ENCODE results near the gene GRM4.

The GRM4 gene

DNA sequence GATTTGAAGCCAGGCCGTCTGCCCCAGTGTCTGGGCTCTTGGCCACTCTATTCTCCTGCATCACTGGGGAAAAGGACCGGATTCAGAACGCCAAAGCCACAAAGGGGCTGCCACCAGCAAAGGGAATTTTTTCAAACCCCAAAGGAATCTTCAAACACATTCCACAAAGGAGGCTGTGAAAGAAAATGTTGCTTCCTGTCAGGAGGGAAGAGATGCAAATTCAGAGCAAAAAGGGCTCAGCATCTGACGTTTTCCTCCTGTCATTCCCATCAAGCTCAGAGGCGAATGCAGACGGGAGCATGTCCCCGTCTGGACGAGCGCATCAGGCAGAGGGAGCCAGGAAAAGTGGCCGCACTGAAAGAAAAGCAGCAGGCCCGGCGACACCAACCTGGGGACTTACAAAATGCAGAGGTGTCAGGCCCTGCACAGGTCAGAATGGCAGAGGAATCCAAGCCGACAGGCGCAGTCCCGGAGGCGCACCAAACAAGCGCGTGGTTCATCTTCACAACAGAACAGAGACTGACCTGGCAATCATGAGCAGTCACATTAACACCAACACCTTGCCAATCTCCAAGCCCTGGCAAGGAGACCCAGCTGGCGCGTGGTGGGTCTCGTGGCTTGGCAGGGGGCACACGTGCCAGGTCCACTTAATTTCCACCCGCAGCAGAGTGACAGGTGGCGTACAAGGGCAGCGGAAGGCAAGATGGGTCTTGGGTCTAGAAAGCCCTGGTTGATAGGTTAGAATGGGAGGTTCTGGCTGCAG, 62.8 kb downstream of the GRM4 start:
- no peak for DNase-seq

DNA sequence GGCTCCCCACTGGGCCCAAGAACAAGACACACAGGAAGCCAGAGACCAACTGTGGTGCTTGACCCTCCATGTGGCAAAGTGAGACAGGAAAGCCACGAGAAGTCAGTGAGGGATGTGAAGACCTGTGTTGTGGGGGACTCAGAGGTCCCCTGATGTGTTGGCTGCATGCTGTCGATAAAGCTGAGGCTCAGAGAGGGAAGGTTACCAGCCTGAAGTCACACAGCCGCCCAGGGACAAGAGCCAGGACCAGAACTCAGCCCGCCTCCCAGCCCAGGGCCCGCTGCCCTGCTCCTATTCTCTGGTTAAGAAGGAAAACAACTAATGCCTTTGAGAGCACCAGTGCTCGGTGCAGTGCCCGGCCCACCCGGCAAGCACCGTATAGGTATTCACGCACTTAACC, 63.5 kb downstream of the GRM4 start:
- DNase-seq: no peak

DNA sequence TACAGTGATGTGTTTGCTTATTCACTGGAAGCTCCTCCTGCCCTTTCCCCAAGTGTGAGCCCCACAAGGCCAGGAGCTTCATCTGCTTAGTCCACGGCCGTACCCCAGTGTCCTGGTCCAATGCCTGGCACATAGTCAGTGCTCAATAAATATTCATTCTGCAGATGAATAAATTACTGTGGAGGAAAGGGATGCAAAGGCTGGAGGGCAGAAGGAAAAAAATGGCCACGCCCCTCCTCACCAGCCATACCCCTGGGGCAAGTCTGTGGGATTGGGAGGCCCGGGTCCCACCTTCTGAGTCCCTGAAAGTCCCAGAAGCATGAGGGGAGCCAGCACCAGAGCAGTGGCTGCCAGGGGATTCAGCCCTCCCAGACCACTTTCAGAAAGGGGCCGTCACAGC, 65.5 kb downstream of the GRM4 start:
- no peak for DNase-seq

DNA sequence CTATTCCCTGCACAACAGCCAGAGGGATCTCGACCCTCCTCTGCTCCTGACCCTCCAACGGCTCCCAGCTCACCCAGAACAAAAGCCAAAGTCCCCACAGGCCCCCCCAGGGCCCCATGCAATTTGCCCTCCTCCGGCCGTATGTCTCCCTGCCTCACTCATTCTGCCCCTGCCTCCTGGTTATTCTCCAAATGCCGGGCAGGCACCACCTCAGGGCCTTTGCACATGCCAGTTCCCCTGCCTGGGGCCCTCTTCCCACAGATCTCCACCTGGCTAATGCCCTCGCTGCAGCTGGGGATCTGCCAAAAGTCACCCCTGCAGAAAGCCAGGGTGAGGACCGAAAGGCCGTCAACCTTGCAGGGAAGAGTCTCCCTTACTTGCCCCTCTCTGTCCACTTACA, 66.0 kb downstream of the GRM4 start:
- no peak for DNase-seq

DNA sequence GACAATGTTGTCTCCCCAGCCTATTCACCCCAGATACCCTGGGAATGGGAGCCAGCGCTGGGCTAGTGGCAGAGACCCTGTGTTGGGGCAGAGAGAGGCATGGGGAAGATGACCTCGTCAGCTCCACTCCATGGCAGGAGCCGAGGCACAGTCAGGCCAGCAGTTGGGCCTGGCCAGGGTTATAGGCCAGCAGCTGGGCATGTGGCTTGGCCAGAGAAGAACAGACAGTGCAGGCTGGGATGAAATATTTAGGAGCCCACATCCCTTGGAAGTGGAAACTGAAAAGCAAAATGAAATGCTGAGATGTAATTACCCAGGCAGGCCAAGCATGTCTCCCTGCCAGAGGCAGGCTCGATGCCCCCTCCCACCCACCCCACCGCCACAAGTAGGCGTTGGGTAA, 70.0 kb downstream of the GRM4 start:
- DNase-seq: no peak

DNA sequence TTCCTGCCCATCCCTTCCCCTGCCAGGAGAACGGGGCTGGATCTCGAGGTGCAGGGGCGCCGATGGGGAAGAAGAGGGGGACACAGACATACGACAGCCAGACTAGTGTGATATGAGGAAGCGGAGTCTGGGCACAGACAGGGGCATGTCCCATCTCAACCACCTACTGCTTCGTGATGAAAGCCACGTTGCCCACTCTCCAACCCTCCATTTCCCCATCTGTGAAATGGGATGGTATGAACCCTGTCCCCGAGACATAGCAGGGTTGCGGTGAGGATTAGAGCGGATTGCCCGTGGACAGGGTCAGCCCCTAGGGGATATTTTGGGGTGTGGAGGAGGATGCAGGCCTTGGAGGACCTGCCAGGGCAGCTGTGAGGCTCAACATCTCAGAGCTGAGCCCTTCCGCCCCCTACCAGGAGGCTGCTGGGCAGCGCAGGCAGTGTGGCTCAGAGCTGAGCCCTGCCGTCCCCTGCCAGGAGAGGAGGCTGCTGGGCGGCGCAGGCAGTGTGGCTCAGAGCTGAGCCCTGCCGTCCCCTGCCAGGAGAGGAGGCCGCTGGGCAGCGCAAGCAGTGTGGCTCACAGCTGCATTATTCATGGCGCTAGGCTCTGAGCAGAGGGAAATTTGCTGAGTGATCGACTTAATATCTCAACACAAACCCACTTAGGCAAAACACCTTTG, 71.7 kb downstream of the GRM4 start:
- DNase-seq: no peak

DNA sequence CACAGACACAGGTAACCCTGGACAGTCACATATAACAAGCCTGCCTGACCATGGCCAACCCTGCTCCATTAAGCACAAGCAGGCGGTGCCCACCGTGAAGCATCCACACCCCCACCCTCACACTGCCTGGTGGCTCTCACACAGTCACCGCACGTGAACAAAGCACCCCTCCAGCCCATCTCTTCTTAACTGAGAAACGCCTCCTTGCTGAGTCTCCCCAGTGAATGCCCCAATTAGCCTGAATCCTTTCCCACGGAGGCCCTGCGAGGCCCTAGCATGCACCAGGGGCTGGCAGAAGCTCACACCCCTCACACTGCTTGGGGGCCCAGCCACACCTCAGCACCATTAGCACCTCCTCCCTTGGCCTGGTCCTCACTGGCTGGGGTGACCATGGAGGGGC, 72.3 kb downstream of the GRM4 start:
- DNase-seq: no peak

DNA sequence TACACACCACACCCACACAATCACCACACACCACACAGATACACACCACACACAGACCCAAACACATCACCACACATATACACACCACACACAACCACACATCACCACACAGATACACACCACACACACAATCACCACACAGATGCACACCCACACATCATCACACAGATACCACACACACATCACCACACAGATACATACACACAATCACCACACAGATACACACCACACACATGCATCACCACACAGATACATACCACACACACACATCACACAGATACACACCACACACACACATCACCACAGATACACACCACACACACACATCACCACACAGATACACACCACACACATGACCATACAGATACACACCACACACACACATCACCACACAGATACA, 73.2 kb downstream of the GRM4 start:
- DNase-seq: no peak

DNA sequence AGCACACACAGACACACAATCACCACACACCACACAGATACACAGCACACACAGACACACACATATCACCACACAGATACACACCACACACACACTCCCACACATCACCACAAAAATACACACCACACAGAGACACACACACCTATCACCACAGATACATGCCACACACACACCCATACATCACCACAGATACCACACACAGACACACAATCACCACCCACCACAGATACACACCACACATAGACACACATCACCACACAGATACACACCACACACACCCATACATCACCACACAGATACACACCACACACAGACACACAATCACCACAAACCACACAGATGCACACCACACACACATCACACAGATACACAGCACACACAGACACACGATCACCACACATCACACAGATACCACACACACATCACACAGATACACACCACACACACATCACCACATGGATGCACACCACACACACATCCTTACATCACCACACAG, 74.0 kb downstream of the GRM4 start:
- no peak for DNase-seq

DNA sequence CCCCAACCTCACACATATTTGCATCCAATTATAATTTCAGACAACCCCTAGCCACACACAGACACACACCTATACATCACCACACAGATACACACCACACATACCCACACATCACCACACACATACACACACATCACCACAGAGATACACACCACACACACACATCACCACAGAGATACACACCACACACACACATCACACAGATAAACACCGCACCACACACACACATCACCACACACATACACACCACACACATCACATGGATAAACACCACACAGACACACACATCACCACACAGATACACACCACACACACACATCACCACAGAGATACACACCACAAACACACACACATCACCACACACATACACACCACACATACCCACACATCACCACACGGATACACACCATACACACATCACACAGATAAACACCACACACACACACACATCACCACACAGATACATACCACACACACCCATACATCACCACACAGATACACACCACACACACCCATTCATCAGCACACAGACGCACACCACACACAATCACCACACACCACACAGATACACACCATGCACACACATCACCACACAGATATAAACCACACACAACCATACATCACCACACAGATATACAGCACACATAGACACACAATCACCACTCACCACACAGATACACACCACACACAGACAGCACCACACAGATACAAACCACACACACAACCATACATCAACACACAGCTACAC, 74.6 kb downstream of the GRM4 start:
- DNase-seq: no peak

DNA sequence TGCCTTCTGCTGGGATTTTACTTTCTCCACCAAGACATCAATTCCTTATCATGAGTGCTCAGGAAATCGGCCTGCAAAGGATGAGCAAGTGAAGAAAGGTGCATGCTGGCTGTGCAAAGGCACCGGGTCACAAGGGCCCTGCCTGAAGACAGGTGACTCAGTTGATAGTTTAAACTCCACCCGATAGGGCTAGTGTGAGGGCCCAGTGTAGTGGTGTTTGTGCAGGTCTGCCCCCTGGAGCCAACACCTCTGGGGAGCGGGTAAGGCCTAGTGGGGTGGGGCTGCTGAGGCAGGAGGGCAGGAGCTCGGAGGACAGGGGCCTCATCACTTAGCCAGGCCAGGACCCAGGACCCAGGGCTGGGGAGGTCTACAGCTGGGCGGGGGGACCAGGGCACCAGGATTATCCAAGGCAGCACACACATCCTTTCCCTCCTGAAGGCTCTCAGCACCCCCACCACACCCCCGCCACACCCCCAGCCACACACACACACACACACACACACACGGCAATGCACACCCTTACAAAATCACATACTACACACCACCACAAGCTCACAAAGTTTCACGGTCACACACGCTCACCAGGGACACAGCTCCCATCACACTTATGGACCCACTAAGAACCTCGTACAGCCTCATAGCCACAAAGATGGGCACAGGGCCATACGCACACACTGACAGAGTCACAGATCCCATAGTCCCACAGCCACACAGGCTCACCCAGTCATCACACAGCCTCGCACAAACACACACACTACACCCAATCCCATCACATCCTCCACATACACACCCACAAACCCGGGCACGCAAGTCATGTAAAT, 75.4 kb downstream of the GRM4 start:
- no peak for DNase-seq

DNA sequence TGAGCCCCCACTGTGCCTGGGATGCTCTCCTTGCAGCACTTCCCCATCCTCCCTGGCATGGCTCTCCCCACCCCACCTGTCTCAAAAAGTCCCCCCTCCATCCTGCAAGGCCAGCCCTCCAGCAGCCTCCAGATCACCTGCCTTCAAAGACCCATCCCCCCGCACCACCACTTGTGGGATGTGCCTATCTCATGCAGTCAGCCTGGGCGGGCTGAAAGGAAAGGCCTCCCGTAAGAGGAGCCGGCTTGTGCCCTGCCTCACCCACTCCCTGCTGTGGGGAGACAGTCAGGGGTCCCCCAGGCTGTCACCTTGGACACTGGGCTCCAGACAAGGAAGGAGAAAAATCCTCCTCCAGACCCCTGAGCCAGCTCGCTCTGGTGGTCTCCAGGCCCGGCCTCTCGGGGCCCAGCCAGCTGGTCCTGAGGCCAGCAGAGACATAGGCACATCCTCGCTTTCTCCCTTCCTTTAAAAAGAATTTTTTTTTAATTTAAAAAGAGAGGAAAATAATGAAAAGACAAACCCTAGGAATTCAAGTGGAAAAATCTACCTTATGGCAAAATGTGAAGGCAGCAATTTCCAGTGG, 77.3 kb downstream of the GRM4 start:
- DNase-seq: no peak

DNA sequence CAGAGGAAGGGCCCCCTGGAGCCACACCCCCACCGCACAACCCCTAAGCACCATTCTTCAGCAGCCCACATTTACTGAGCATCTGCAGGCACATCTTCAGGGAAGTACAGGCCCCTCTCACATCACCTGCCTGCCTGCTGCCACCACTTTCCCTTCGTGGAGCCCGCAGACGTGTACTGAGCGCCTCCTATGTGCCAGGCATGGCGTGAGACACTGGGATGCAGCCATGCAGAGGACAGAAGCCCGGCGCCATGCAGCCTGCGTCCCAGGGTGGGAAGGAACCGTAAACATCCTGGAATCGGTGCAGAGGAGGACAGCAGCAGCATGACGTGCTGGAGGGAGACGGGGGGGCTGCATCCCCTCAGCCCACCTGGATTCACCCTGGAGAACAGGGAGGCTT, 78.1 kb downstream of the GRM4 start:
- no peak for DNase-seq

DNA sequence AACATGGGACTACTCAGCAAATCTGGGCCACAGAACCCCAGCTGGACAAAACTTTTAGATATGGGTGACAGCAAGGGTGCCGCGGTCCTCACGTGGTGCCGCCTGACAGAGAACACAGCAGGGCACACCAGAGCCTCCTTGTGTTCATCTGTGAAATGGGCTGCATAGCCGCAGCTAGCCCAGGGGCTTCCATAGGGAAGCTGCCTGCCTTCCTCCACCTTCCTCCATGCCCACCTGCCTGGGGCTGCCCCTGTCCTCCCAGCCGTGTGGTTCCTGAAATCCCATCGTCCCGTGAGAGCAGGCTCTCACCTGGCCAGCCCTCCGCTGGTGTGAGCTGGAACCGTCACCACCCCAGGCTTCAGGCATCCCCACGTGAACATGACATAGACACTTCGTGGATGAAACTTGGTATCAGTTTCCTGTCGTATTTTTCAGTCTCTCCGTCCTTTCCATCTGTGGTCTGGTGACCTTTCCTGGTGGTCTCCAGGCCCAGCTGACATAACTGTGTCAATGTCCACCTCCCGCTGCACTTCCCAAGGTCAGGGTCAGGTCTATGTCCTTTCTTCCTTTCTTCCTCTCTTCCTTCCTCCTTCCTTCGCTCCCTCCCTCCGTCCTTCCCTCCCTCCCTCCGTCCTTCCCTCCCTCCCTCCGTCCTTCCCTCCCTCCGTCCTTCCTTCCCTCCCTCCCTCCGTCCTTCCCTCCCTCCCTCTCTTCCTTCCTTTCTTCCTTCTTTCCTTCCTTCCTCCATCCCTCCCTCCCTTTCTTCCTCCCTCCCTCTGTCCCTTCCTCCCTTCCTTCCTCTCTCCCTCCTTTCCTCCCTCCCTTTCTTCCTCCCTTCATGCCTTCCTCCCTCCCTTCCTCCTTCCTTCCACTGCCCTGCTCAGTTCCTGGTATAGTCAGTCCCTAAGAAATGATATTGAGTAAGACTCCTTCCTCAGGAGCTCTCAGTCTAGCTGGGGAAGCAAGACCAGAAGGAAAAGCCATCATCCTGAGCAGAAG, 78.8 kb downstream of the GRM4 start:
- DNase-seq: no peak

DNA sequence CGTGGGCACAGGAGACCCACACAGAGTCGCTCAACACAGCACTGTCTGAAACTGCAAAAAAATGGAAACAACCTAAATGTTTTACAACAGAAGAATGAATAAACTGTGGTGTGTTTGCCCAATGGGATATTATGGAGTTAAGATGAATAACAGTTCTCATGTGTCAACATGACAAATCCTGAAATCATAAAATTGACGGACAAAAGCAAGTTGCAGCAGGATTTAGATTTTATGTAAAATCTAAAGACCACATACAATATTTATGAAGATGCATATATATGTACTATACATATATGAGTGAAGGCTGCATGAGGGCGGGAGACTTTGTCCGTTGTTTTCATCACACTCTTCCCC, 79.7 kb downstream of the GRM4 start:
- no peak for DNase-seq

DNA sequence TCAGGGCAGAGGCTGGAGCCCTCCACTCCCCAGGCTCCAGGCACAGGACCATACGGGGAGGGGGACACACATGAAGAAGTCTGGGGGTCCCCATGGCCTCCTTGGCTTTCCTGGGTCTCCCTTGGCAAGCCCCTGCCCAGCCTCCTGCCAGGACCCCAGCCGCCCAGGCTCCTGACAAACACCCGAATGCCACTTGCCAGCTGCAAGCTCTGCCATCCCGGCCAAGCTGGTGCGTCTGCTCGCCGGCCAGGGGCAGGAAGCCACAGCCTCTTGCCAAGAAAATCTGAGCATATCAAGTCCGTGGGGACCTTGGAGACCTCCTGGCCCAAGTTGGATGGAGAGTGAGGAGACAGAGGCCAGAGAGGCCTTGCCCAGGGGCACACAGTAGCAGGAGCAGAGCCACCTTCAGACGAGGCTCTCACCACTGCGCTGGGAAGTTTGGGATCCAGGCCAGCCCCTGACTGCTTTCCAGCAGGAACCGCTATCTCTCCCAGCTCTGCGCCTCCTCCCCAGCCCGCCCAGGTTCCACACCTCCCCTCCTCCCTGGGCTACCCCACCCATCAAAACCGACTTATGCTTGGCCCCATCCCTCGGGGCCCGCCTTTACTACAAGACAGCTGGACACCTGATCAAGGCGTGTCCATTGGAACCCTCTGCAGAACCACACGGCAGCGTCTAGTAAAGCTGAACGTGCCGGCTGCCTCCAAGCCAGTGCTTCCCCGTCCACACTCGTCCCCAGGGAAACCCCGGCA, 80.2 kb downstream of the GRM4 start:
- no peak for DNase-seq

DNA sequence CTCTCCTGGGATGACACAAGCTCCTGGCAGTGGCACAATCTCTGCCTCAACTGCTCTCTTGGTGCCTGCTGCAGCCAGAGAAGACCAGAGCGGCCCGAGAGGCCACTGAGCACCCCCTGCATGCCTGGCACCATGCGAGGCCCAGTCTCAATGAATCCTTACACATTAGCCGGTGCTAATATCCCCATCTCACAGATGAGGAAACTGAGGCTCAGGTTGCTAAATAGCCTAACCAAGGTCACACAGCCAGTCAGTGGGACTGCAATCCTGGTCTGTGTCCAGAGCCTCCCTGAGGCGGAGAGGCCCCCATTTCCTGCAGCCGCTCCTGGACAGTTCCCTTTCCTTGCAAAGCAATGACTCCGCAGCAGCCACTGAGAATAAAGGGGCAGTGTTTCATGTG, 81.2 kb downstream of the GRM4 start:
- DNase-seq: no peak

DNA sequence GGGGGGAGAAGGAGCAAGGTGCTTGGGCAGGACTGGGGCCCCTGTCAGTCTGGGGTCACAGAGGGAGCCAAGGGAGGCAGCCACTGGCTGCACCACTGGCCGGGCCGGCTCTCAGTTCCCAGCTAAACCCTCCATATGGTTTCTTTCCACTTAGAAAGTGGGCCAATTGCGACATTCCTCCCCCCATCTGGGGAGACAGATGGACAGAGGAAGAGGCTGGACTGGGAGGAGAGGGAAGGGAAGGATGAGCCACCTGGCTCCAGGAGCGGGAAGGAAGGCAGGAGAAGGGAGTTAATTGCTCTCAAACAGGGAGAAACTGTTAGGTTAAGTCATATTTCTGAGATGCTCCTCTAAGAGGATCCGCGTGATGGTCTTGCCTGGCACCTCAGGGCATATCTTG, 82.2 kb downstream of the GRM4 start:
- no peak for DNase-seq

DNA sequence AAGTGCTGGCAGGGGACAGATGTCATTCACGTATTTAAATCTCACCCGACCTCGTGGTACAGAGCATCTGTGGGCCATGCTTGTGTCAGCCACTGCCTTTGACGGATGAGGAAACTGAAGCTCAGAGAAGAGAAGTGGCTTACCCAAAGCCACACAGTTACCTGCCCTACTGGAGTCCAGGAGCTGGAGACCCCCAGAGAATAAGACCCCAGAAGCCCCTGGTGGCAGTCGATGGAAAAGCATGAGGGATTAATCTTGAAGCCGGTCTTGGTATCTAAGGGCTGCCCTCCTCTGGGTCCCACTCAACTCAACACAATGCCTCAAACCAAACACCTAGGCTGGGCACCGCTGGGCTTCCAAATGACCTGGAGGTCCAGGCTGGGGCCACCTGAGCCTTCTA, 83.1 kb downstream of the GRM4 start:
- no peak for DNase-seq

DNA sequence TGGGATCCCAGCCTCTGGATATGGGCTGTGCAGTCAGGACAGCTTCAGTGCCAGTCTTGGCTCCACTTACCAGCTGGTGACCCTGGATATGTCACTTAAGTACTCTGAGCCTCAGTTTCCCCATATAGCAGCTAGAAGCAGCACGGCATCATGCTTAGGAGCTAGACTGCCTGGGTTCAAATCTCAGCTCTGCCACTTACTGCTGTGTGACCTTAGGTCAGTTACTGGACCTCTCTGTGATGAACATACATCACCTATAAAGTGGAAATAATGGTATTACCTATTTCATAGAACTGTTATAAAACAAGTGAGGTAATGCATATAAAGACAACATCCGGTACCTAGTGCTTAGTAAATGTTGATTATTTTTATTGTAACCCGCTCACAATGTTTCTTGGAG, 83.7 kb downstream of the GRM4 start:
- DNase-seq: no peak

DNA sequence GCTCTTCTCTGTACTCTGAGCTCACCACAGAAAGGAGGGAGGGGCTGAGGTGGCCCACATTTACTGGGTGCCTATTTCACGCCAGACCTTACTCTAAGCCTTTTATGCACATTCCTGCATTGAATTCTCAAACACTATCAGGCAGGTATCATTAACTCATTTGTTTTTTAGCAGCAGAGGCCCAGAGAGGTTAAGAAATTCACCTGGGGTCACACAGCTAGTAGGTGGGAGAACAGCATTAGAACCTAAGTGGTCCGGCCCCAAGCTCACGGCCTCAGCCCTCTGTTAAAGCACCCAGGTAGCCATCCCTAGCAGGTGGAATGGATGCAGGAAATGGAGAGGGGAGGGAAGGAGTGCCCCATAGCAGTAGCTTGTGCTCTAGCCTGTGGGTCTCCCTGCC, 84.5 kb downstream of the GRM4 start:
- DNase-seq: no peak
